AG04450 (cell line): ENCODE results near the gene IGHMBP2. TPM values are rescaled to one million over a fixed set of nuclear protein-coding genes. Genes with fewer than 3 reads are reported as not detected.

Experiments
- CTCF ChIA-PET: fragments of 300-600, 350-600 bp; formaldehyde crosslinking; extraction: SDS; loops from one replicate; lab custom pipeline; 2022; ENCODE audit warnings: antibody characterized with exemption, inconsistent platforms; lab: Charles Lee
- POLR2A ChIA-PET: fragments of 350-600 bp; formaldehyde crosslinking; extraction: SDS; loops from one replicate; lab custom pipeline; 2021; ENCODE audit warnings: antibody characterized with exemption, inconsistent platforms; lab: Yijun Ruan, JAX
- DNase-seq: peaks from one replicate; pipeline ENCODE4 v3.0.0-alpha.2; 2011; ENCODE audit warnings: low read depth, low spot score
- H3K27ac ChIP-seq: one replicate; pipeline ENCODE4 v1.5.1; 2012; ENCODE audit warnings: low read depth, low read length, control low read depth
- H3K27me3 ChIP-seq: one replicate; pipeline ENCODE4 v1.6.0; 2012; ENCODE audit warnings: low read length; ENCODE audit not compliant: control insufficient read depth, insufficient read depth
- H3K4me3 ChIP-seq: 2 replicates; pipeline ENCODE4 v1.5.1; 2011; ENCODE audit warnings: mild to moderate bottlenecking, low read depth, low read length, control low read depth
- H3K9me3 ChIP-seq: 2 replicates; pipeline ENCODE4 v1.5.1; 2012; ENCODE audit warnings: low read length; ENCODE audit not compliant: control insufficient read depth, insufficient read depth
- polyA plus RNA-seq: library from polyadenylated mRNA; depleted of rRNA; stranded (reverse); fragments of >200 nt; gene quantifications from 2 replicates; pipeline ENCODE4 v1.2.3, GENCODE V29; 2011
- TF ChIP-seq, protein P1 (sequence below): IDR thresholded peaks from 2 replicates; pipeline ENCODE4 v1.5.1; 2011; ENCODE audit warnings: low read depth, low read length, control low read depth, inconsistent platforms

IGHMBP2 gene
- polyA plus RNA-seq, 1 experiment, result 8.7 TPM

DNA sequence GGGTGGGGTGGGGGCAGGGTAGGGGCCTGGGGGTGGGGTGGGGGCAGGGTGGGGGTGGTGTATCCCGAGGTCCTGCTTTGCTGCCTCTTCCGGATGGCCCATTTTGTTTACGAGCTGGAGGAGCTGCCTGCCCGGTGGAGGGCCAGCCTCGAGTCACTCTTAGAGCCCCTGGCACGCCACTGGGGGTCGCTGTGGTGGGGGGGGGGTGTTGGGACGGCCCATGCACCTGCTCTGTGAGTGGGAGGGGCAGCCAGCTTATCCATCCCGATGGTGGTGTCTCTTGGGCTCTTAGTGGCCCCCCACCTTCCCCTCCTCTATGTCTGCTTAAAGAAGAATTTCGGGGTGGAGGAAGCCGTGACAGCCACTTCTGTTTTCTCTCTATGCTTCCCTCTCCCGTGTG, 52.5 kb downstream of the IGHMBP2 start:
- ChIA-PET CTCF (interaction anchor here (2.3 kb wide), 1 partner anchor 88 kb away, joined by 8 read pairs; no protein-coding TSS in a partner anchor), POLR2A (interaction anchor here (0.6 kb wide), 1 partner anchor 10 kb away, joined by 5 read pairs; no protein-coding TSS in a partner anchor)
- no peak overlapping the region for H3K4me3 ChIP-seq
- no peak for DNase-seq
- H3K27ac ChIP-seq, result no peak overlapping the region
- TF ChIP-seq, protein P1, sequence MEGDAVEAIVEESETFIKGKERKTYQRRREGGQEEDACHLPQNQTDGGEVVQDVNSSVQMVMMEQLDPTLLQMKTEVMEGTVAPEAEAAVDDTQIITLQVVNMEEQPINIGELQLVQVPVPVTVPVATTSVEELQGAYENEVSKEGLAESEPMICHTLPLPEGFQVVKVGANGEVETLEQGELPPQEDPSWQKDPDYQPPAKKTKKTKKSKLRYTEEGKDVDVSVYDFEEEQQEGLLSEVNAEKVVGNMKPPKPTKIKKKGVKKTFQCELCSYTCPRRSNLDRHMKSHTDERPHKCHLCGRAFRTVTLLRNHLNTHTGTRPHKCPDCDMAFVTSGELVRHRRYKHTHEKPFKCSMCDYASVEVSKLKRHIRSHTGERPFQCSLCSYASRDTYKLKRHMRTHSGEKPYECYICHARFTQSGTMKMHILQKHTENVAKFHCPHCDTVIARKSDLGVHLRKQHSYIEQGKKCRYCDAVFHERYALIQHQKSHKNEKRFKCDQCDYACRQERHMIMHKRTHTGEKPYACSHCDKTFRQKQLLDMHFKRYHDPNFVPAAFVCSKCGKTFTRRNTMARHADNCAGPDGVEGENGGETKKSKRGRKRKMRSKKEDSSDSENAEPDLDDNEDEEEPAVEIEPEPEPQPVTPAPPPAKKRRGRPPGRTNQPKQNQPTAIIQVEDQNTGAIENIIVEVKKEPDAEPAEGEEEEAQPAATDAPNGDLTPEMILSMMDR, result peak; percentile 23; the same call in 1 of the 2 replicates
- peaks cover 4% of the 10 kb centered on the region for H3K27me3 ChIP-seq
- no peaks in the 10 kb centered on the region; the same call in 1 of the 2 replicates for H3K9me3 ChIP-seq

DNA sequence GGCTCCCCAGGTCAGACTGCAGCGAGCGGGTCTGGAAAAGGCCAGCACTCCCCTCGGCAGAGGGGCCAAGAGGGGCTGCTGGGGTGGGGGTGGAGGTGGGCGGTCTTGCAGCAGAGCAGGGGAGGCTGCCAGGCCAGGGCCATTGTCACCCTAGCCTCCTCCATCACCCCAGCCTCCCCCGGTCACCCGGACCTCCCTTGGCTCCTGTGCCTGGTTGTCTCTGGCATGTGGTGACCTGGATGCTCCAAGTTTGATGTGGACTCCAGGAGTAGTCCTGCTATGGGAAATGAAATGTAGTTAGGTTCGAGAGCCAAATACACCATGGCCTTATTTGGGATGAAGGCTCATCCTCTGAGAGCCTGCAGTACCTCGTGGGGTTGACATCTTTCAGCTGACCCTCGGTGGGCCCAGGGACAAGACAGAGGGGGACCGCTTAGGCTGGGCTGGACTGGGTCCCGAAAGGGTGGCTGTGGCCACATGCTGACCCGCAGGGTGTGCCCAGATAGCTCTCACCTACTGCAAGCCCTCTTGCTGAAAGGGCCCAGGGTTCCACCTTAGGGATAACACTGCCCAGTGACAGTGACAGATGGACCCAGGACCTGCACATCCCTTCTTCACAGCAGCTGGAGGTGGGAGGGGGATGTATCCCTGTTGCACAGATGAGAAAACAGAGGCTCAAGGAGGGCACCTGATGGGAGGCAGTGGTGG, 53.0 kb downstream of the IGHMBP2 start:
- POLR2A ChIA-PET, result no interaction called here
- Histone ChIP-seq H3K27ac (no peak overlapping the region), H3K9me3 (no peaks in the 10 kb centered on the region; the same call in 1 of the 2 replicates), H3K4me3 (no peak overlapping the region), H3K27me3 (peaks cover 4% of the 10 kb centered on the region)
- TF ChIP-seq, protein P1, result no peak
- CTCF ChIA-PET, result interaction anchor here (2.3 kb wide), 1 partner anchor 88 kb away, joined by 8 read pairs; no protein-coding TSS in a partner anchor
- DNase-seq, result no peak

DNA sequence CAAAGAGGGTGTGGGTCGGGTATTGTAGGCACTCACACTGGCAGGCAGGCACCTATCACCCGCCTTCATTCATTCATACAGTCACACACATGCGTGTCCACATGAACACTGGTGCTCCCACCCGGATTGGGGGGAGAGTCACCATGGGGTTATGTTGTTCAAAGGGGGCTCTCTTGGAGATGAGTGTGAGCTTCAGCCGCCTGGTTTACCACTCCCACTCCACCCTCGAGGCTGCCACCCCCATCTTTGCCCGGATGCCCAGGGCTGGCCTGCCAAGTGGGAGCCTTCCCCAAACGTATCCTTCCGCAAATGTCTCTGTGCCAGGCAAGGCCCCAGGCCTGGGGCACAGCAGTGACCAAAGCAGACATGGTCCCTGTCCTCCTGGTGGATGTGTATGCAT, 54.5 kb downstream of the IGHMBP2 start:
- no peak overlapping the region for H3K27ac ChIP-seq
- H3K4me3 ChIP-seq, result no peak overlapping the region
- H3K27me3 ChIP-seq, result peaks cover 4% of the 10 kb centered on the region
- H3K9me3 ChIP-seq, result no peaks in the 10 kb centered on the region; the same call in 1 of the 2 replicates
- ChIA-PET CTCF (interaction anchor here (2.3 kb wide), 1 partner anchor 86 kb away, joined by 8 read pairs; no protein-coding TSS in a partner anchor), POLR2A (no interaction called here)
- TF ChIP-seq, protein P1, result no peak
- DNase-seq, result no peak

DNA sequence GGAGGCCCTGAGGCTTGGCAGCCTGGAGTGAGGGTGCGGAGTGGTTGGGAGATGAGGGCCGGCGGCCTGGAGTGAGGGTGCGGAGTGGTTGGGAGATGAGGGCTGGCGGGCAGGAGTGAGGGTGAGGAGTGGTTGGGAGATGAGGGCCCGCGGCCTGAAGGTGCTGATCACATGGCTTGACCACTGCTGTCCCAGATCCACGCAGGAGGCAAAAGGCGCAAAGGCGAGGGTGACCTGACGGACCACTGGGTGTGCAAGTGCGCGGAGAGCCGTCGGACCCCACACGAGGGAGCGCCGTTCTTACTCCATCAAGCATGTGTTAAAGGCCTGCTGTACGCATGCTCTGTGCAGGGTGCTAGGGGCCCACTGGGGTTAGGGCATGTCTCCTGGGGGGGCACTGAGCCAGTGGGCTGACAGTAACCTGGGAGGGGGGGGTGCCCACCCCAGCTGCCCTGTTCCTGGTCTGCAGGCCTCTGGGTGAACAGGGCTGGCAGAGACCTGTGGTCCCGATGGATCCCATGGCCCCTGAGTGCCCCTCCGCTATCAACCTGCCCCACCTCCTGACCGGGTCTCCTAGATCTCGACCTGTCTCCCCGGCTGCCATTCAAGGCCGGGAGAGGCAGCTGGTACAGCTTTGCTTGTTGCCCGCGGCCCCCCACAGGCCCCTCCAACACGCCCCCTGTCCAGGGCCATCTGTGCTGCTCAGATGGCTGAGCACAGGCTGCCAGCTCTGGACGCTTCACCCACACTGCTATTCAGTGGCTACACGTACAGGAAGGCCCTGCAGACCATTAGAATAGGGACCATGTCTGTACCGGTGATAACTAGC, 56.0 kb downstream of the IGHMBP2 start:
- TF ChIP-seq, protein P1, result no peak
- Histone ChIP-seq H3K4me3 (no peak overlapping the region), H3K27me3 (peaks cover 9% of the 10 kb centered on the region), H3K27ac (no peak overlapping the region), H3K9me3 (peaks cover 7% of the 10 kb centered on the region)
- DNase-seq, result no peak
- ChIA-PET CTCF (no interaction called here), POLR2A (no interaction called here)
